ENCODE measurements around the gene CRNN. TPM values are rescaled to one million over a fixed set of nuclear protein-coding genes. Genes with fewer than 3 reads are reported as not detected.

Gene CRNN
- polyA plus RNA-seq, 1 donor from 2014 or later: not detected

GRCh38 chr1:152398812-152399698, 15.0 kb downstream of the CRNN start:
- no peak overlapping the region for H2AFZ ChIP-seq (ENCODE audit: low read depth, low read length)
- no peak overlapping the region for H3K4me2 ChIP-seq (ENCODE audit: low read length)
- no peak overlapping the region for H3K27ac ChIP-seq (ENCODE audit: low read length)
- no peak overlapping the region for H3K9ac ChIP-seq (ENCODE audit: low read length)
- no peaks in the 10 kb centered on the region for H3F3A ChIP-seq (ENCODE audit: insufficient read depth, low read length, poor library complexity, severe bottlenecking)
- H3K4me3 ChIP-seq (ENCODE audit: low read length): no peak overlapping the region
- no peaks in the 10 kb centered on the region for H3K79me2 ChIP-seq (replicated peaks; ENCODE audit: insufficient read depth, low read length)
- H3K27me3 ChIP-seq (ENCODE audit: insufficient read depth, low read depth, low read length): no peaks in the 10 kb centered on the region
- H4K20me1 ChIP-seq (ENCODE audit: insufficient read depth): no peaks in the 10 kb centered on the region
- H3K9me2 ChIP-seq (ENCODE audit: insufficient read depth, low read length): no peaks in the 10 kb centered on the region
- H3K36me3 ChIP-seq (ENCODE audit: insufficient read depth, low read length): no peaks in the 10 kb centered on the region
- no peaks in the 10 kb centered on the region for H3K9me3 ChIP-seq (ENCODE audit: low read length)
- TF ChIP-seq EZH2 (IDR thresholded peaks at IDR 0.05; ENCODE audit: borderline replicate concordance, insufficient read depth, low read length, poor library complexity, severe bottlenecking): no peak
- TF ChIP-seq RAD21 (conservative IDR thresholded peaks at IDR 0.05): no peak
- no peak for TF ChIP-seq TAF1 (IDR thresholded peaks at IDR 0.05; ENCODE audit: low read depth)
- no peak for TF ChIP-seq EP300 (conservative IDR thresholded peaks at IDR 0.05; ENCODE audit: poor library complexity, severe bottlenecking)
- TF ChIP-seq, protein P1, sequence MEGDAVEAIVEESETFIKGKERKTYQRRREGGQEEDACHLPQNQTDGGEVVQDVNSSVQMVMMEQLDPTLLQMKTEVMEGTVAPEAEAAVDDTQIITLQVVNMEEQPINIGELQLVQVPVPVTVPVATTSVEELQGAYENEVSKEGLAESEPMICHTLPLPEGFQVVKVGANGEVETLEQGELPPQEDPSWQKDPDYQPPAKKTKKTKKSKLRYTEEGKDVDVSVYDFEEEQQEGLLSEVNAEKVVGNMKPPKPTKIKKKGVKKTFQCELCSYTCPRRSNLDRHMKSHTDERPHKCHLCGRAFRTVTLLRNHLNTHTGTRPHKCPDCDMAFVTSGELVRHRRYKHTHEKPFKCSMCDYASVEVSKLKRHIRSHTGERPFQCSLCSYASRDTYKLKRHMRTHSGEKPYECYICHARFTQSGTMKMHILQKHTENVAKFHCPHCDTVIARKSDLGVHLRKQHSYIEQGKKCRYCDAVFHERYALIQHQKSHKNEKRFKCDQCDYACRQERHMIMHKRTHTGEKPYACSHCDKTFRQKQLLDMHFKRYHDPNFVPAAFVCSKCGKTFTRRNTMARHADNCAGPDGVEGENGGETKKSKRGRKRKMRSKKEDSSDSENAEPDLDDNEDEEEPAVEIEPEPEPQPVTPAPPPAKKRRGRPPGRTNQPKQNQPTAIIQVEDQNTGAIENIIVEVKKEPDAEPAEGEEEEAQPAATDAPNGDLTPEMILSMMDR (IDR thresholded peaks at IDR 0.05; ENCODE audit: poor library complexity, severe bottlenecking): no peak
- no peak for TF ChIP-seq REST (IDR thresholded peaks at IDR 0.05; ENCODE audit: borderline replicate concordance)
- TF ChIP-seq MXI1 (conservative IDR thresholded peaks at IDR 0.05; ENCODE audit: poor library complexity, severe bottlenecking): no peak
- TF ChIP-seq POLR2AphosphoS5 (IDR thresholded peaks at IDR 0.05): no peak

DNA sequence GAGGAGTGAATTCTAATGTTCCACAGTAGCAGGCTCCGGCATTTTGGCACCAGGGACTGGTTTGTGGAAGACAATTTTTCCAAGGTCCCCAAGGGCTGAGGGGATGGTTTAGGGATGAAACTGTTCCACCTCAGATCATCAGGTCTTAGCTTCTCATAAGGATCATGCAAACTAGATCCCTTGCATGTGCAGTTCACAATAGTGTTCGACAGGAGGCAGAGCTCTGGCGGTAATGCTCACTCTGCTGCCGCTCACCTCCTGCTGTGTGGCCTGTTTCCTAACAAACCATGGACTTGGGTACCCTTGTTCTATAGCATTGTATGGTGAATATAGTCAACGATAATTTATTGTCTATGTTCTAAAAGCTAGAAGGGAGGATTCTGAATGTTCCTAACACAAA, 16.6 kb downstream of the CRNN start:
- TF ChIP-seq RAD21 (conservative IDR thresholded peaks at IDR 0.05) (no peak), POLR2AphosphoS5 (IDR thresholded peaks at IDR 0.05) (no peak), EZH2 (IDR thresholded peaks at IDR 0.05; ENCODE audit: borderline replicate concordance, insufficient read depth, low read length, poor library complexity, severe bottlenecking) (no peak), SMC3 (conservative IDR thresholded peaks at IDR 0.05; ENCODE audit: poor library complexity) (no peak), TAF1 (IDR thresholded peaks at IDR 0.05; ENCODE audit: low read depth) (no peak), REST (IDR thresholded peaks at IDR 0.05; ENCODE audit: borderline replicate concordance) (no peak), EP300 (conservative IDR thresholded peaks at IDR 0.05; ENCODE audit: poor library complexity, severe bottlenecking) (no peak), MXI1 (conservative IDR thresholded peaks at IDR 0.05; ENCODE audit: poor library complexity, severe bottlenecking) (no peak)
- TF ChIP-seq, protein P1 (IDR thresholded peaks at IDR 0.05; ENCODE audit: poor library complexity, severe bottlenecking): no peak
- Histone ChIP-seq H3K27me3 (ENCODE audit: insufficient read depth, low read depth, low read length) (no peaks in the 10 kb centered on the region), H3K9me3 (ENCODE audit: low read length) (no peaks in the 10 kb centered on the region), H3K36me3 (ENCODE audit: insufficient read depth, low read length) (no peaks in the 10 kb centered on the region), H3F3A (ENCODE audit: insufficient read depth, low read length, poor library complexity, severe bottlenecking) (no peaks in the 10 kb centered on the region), H2AFZ (ENCODE audit: low read depth, low read length) (no peak overlapping the region), H3K9me2 (ENCODE audit: insufficient read depth, low read length) (no peaks in the 10 kb centered on the region), H3K27ac (ENCODE audit: low read length) (no peak overlapping the region), H3K4me2 (ENCODE audit: low read length) (no peak overlapping the region), H3K4me3 (ENCODE audit: low read length) (no peak overlapping the region), H4K20me1 (ENCODE audit: insufficient read depth) (no peaks in the 10 kb centered on the region), H3K79me2 (replicated peaks; ENCODE audit: insufficient read depth, low read length) (no peaks in the 10 kb centered on the region), H3K9ac (ENCODE audit: low read length) (no peak overlapping the region)

All from neural cell (in vitro differentiated cells).